ENCODE measurements around the gene SMARCAD1.
"Not testable (repeated sequence)": the region's sequence is repeated elsewhere in the genome, so short reads cannot be mapped to it uniquely, and the experiment has no call there.

SMARCAD1 gene

GRCh38 chr4:94228493-94229216 is 21.0 kb downstream of the SMARCAD1 start:
- no peak for DNase-seq

DNA sequence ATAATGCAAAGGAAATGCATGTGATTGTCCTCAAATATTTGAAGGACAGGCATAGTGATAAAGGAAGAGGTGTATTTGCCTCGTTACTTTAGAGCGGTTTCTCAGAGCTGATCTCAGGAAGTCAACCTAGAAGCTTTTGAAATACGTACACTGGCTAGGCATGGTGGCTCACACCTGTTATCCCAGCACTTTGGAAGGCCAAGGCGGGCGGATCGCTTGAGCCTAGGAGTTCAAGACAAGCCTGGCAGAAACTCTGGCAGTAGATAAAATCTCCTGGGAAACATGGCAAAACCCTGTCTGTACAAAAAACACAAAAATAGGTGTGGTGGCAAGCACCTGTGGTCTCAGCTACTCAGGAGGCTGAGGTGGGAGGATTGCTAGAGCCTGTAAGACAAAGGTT is 24.9 kb downstream of the SMARCAD1 start:
- DNase-seq, result no peak

DNA sequence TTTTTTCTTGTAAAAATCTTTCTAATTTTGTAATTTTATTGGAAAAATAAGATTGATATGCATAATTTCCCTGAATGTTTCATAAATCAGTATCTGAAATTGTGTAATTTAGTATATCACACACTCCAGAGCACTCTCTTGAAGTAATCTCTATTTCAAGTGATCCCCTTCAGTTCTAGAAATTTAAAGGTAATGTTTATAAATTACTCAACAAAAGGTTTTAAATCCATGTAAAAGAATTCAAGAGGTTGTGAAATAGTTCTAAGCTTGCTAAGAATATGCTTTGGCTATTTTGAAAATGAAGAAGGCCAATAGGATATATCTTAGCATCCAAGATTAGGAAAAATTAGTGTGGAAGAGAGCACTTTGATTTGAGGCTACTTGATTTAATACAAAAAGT is 28.2 kb downstream of the SMARCAD1 start:
- no peak for DNase-seq

DNA sequence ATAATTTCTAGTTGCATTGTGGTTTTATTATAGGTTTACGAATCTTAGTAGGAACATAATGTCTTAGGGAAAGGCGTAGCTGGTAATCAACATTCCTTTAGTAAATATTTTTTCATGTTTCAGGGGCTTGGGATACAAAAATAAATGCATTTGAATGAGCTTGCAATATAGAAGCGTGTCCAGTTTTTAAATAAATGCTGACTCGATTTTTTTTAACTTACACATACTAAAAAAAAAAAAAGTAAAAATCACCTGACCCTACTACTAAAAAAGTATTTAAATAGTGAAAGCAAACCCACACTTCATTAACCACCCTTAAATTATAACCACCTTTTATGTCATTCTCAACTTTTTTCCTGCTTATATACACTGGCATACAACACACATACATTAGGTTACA is 29.6 kb downstream of the SMARCAD1 start:
- DNase-seq, result no peak

GRCh38 chr4:94238160-94238559 is 30.5 kb downstream of the SMARCAD1 start:
- no peak for DNase-seq

DNA sequence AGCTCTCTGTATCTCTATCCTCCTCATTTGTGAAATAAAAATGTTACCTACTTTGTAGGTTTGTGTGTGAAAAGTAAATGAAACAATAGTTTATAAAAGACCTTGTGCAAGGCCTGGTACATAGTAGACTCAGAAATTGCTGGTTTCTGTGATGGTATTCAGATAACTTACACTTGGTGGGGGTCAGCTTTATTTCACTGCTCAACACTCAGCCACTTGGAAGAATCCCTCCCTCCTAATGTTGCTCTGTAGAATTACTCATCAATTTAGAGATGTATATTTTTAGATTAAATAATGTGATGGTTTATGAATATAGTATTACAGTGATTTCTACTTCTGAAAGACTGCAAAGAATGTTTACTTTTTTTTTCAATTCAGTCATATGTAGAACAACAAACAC is 32.7 kb downstream of the SMARCAD1 start:
- no peak for DNase-seq

DNA sequence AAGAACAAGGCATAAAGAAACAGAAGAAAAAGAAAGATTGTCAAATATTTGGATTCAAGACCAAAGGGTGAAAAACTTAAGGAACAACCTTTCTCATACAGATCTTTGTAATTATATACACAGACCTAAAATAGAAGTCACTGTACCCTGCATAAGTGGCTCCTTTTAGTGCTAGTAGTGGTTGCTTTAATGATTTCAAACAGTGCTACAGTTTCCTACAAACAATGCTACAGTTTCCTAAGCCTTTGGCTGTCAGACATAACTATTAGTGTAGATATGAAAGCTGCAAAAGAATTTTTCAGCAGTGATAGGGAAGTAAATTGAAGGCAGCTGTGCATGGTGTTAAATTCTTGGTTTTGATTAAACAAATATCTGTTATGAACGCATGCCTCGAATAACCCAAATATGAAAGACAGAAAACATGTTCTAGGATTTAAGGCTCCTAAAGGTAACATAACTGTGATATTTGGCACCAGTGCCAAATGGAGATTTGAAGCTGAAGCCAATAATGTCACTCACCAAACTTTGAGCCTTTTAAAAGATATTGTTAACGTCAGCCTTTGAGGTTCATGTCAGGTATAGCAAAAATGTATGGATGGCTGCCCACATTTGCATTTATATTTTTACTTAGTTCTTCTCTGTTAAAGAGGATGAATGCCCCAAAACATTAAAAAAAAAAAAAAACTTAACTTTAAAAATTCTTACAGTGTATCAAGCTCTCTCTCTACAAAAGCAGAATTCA is 36.6 kb downstream of the SMARCAD1 start:
- DNase-seq, result no peak

DNA sequence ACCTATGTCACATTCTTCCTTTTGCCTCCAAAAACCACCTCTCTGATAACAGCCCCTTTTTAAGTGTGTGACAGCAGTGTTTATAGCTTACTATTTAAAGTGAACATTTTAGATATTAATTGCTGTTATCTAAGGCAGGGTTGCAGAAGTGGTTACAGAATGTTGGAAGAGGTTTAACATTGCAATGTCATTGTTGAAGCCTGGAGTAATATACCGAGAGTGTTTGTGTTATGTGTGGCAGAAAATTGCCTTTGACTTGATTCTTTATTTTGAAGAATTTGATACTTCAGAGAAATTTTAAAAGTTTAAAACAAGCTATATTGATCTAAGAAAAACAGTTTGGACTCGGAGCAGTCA is 37.1 kb downstream of the SMARCAD1 start:
- no peak for DNase-seq

DNA sequence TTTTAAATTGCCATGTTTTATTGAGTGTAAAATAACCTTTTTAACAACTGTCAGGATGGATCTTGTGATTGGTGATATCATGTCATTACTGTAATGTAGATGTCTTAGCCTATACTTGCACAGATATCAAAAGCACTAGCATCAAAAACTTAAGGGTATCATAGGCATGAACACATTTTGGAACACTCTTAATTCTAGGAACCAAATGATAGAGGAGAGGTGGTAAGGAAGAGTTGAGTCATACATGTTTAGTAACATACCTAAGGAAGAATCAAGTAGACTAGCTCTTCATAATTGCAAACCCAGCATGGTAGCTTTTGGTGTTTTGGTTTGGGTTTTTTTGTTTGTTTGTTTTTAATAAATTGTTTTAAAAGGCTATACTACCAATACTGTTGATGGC is 43.4 kb downstream of the SMARCAD1 start:
- DNase-seq, result no peak

DNA sequence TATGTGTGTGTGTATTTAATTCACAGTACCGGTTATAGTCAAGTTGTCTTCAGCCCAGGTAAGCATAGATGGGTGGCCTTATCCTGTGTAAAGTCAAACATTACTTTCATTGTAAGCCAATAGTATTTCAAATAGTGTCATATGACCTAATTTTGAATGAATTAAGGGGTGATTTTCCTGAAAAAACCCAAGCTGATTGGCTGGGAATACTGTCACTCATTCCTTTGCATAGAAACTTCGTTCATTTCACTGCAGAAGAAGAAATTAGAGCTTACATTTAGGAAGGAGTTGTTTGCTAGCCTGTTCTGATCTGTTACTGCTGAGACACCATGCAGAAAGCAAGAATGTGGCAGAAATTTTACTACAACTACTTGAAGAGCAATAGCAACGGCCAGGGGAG is 45.4 kb downstream of the SMARCAD1 start:
- DNase-seq, result no peak

GRCh38 chr4:94256144-94256783 is 48.6 kb downstream of the SMARCAD1 start:
- DNase-seq, result no peak

DNA sequence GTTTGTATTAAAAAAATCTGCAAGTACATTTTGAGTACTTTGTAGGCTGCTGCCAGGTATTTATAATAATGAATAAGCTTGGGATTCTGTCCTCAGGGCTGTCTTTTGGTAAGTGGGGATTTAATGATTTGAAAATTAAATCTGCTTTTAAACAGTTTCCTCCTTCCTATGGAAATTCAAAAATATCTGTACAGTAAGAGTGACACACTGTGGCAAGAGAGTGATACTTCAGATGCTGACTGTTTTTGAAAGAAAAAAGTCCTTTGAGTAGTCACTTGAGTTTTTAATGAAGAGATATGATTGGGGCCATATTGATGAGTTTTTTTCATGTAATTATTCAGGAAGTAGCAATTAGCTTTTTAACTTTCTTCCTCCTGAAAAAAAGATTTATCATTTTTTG is 49.2 kb downstream of the SMARCAD1 start:
- DNase-seq, result no peak

GRCh38 chr4:94262163-94263016 is 54.7 kb downstream of the SMARCAD1 start:
- DNase-seq, result no peak

GRCh38 chr4:94267037-94267436 is 59.4 kb downstream of the SMARCAD1 start:
- DNase-seq, result no peak

- no peak for DNase-seq
These were observed 63.6 kb downstream of the SMARCAD1 start for GRCh38 chr4:94271248-94271647.

DNA sequence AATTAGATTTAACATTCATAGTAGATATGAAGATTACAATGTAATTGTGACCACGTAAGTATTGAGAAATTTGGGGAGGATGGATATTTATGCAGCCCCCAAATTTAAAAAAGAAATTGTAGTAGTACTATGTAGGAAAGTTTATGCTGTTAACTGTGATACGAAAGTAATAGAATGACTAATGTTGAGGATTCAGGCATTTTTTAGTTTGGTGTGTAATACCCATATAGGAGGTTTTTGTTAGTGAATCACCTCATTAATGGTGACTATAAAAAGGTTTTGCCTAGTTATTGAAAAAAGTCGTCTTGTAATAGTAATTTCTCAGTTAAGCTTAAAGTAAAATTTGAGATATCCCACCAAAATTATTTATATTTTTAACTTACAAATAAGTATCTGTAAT is 67.2 kb downstream of the SMARCAD1 start:
- DNase-seq, result no peak

GRCh38 chr4:94276204-94276603 is 68.5 kb downstream of the SMARCAD1 start:
- DNase-seq, result no peak

- DNase-seq, result no peak
These were observed 69.9 kb downstream of the SMARCAD1 start for GRCh38 chr4:94277534-94277933.

- no peak for DNase-seq
These were observed 71.1 kb downstream of the SMARCAD1 start for GRCh38 chr4:94278781-94279180.

DNA sequence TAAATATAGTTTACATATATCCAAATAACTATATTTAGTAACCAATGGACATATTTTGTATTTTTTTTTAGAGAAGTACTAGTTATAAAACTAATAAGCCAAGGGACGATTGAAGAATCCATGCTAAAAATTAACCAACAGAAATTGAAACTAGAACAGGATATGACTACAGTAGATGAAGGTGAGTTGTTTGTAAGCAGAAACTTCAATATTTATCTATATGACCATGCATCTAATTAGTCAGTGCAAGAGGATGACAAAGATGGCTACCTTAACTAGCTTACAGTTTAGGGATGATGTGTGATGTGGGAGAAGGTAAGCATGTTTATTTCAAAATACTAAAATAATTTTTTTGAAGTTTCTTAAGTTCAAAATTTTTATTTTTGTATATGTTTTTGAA is 77.2 kb downstream of the SMARCAD1 start:
- no peak for DNase-seq

DNA sequence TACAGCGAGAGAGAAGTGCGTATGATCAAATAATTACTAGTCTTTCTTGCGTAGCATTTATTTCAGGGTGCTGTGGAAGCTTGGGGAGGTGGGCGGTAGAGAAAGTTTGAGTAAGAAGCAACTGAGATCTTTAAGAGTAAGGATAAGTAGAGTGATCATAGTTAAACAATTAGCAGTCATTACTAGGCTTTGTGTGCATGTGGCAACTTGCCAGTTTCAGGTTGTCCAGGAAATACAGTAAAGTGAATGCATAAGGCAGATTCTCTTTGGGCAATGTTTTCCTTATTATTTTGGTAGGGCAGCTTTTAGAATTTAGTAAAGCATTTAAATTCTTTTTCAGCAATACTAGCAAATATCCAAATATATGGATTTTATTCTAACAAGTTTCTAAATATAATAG is 78.0 kb downstream of the SMARCAD1 start:
- DNase-seq, result no peak

DNA sequence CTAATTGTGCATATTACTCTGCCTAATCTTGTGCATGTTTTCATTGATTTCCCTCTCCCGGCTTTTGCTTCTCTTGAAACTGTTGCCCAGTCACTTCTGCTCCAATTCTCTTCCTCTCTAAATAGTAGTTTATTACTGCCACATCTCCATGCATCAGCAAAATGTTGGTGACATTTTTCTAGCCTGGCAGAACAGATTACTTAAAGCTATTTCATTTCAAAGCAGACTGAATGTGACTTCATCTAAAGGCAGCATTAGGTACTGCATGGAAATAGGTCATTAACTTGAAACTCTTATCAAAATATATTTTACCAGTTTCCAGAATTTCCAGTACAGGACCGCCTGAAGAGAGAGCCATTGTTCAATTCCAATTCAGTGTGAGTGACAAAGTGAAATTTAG is 82.6 kb downstream of the SMARCAD1 start:
- no peak for DNase-seq

GRCh38 chr4:94293981-94294380 is 86.3 kb downstream of the SMARCAD1 start:
- not testable (repeated sequence) for DNase-seq

Data from midbrain (tissue), 1 donor.